GM12878 (cell line): ENCODE results near the gene LENEP. TPM values are rescaled to one million over a fixed set of nuclear protein-coding genes. Genes with fewer than 3 reads are reported as not detected.

Source experiments
- CTCF ChIP-seq, 3 experiments: IDR thresholded peaks in 2 of 3; conservative IDR thresholded peaks in 1 of 3; 2 replicates each; pipeline ENCODE4 v1.5.1; 2011; ENCODE audit warnings: low read depth in 3 of 3, low read length in 3 of 3, mild to moderate bottlenecking in 3 of 3, control low read depth in 2 of 3, moderate library complexity in 2 of 3, inconsistent platforms in 1 of 3, mixed read lengths in 1 of 3; ENCODE audit not compliant: control insufficient read depth in 2 of 3, insufficient read depth in 1 of 3; ENCODE audit errors: extremely low read depth in 1 of 3
- CUX1 ChIP-seq: IDR thresholded peaks from 2 replicates; pipeline ENCODE4 v1.6.1; 2012; ENCODE audit warnings: improper control_type of control experiment, low read depth, low read length; ENCODE audit not compliant: insufficient replicate concordance
- DPF2 ChIP-seq: fragments of 450-650 bp; IDR thresholded peaks from 2 replicates; pipeline ENCODE4 v1.6.1; 2017; ENCODE audit warnings: mild to moderate bottlenecking
- ESRRA ChIP-seq: IDR thresholded peaks from 2 replicates; pipeline ENCODE4 v1.6.1; 2012; ENCODE audit warnings: mild to moderate bottlenecking, low read length, improper control_type of control experiment
- HCFC1 ChIP-seq: fragments of 150-350 bp; IDR thresholded peaks from 2 replicates; pipeline ENCODE4 v1.6.1; 2014; ENCODE audit warnings: low read length
- LARP7 ChIP-seq: fragments of 450-650 bp; IDR thresholded peaks from 2 replicates; pipeline ENCODE4 v1.6.1; 2017; ENCODE audit warnings: mild to moderate bottlenecking
- MAX ChIP-seq: IDR thresholded peaks from 2 replicates; pipeline ENCODE4 v1.6.1; 2012; ENCODE audit warnings: low read depth, low read length, improper control_type of control experiment
- MEF2B ChIP-seq: fragments of 450-650 bp; IDR thresholded peaks from 2 replicates; pipeline ENCODE4 v1.6.1; 2018; ENCODE audit warnings: mild to moderate bottlenecking, moderate library complexity; ENCODE audit not compliant: partially characterized antibody, poor library complexity, severe bottlenecking
- MLLT1 ChIP-seq: fragments of 450-650 bp; IDR thresholded peaks from 2 replicates; pipeline ENCODE4 v1.6.1; 2016; ENCODE audit warnings: mild to moderate bottlenecking
- MTA2 ChIP-seq: fragments of 450-650 bp; IDR thresholded peaks from 2 replicates; pipeline ENCODE4 v1.6.1; 2016; ENCODE audit warnings: low read depth, mild to moderate bottlenecking, moderate library complexity
- MTA3 ChIP-seq: IDR thresholded peaks from 2 replicates; pipeline ENCODE4 v1.6.1; 2012; ENCODE audit warnings: low read length, inconsistent platforms, borderline replicate concordance
- NBN ChIP-seq: fragments of 450-650 bp; IDR thresholded peaks from 2 replicates; pipeline ENCODE4 v1.6.1; 2016
- NR2C1 ChIP-seq: fragments of 450-650 bp; IDR thresholded peaks from 2 replicates; pipeline ENCODE4 v1.6.1; 2017; ENCODE audit warnings: antibody characterized with exemption, mild to moderate bottlenecking, moderate library complexity
- POLR2A ChIP-seq: IDR thresholded peaks from 2 replicates; pipeline ENCODE4 v1.6.1; 2011; ENCODE audit warnings: low read depth, mild to moderate bottlenecking, low read length
- SIN3A ChIP-seq: IDR thresholded peaks from 2 replicates; pipeline ENCODE4 v1.6.1; 2012; ENCODE audit warnings: low read depth, low read length, improper control_type of control experiment
- SMC3 ChIP-seq: IDR thresholded peaks from 2 replicates; pipeline ENCODE4 v1.6.1; 2011; ENCODE audit warnings: low read length, improper control_type of control experiment, borderline replicate concordance
- STAT1 ChIP-seq: fragments of 450-650 bp; conservative IDR thresholded peaks from 2 replicates; pipeline ENCODE4 v1.6.1; 2014; ENCODE audit warnings: antibody characterized with exemption, mild to moderate bottlenecking
- USF1 ChIP-seq: IDR thresholded peaks from 2 replicates; pipeline ENCODE4 v1.6.1; 2011; ENCODE audit warnings: borderline replicate concordance, low read depth, mild to moderate bottlenecking, moderate library complexity, mixed read lengths, low read length; ENCODE audit not compliant: insufficient read depth; ENCODE audit errors: extremely low read length
- ZNF24 ChIP-seq: fragments of 450-650 bp; IDR thresholded peaks from 2 replicates; pipeline ENCODE4 v1.6.1; 2017; ENCODE audit warnings: antibody characterized with exemption, mild to moderate bottlenecking
- ZNF622 ChIP-seq: fragments of 450-650 bp; IDR thresholded peaks from 2 replicates; pipeline ENCODE4 v1.6.1; 2017; ENCODE audit warnings: mild to moderate bottlenecking, inconsistent platforms
- polyA plus RNA-seq, 11 experiments: library from polyadenylated mRNA; depleted of rRNA in 4 of 11; unstranded in 6 of 11; stranded (reverse) in 5 of 11; fragments of >200 nt; fragmentation: Nextera tagmentation in 4 of 11; fragmentation: Illumina TruSeq in 1 of 11; extraction: Ambion mirVana in 4 of 11; extraction: Trizol in 1 of 11; gene quantifications; 1 replicate in 1 of 11; 2 replicates in 10 of 11; pipeline versions ENCODE4 v1.2.1 to v1.2.3, GENCODE V29; 2011 to 2016; ENCODE audit warnings: inconsistent platforms in 2 of 11, missing spikeins in 2 of 11, low read depth in 1 of 11
- total RNA-seq, 4 experiments: library from RNA; depleted of rRNA in 3 of 4; stranded (reverse); fragments of >200 nt in 3 of 4; fragmentation: Illumina TruSeq in 1 of 4; extraction: Trizol in 1 of 4; gene quantifications; 2 replicates each; pipeline versions ENCODE4 v1.2.1 to v1.2.3, GENCODE V29; 2013 to 2021

Gene LENEP
- total and polyA plus RNA-seq, 10 of the 15 experiments (the other 5 are each of a cell fraction or from before 2014, with no cell fraction given), result 0.27 to 1.1 (median 0.64) TPM; not detected in 7

GRCh38 chr1:154998818-154999570, 5.6 kb downstream of the LENEP start (continued):
- TF ChIP-seq CUX1, result no peak
- no peak for TF ChIP-seq STAT1
- no peak for TF ChIP-seq MAX
- TF ChIP-seq MTA3, result no peak
- TF ChIP-seq DPF2, result 0 out of 2 replicates have a peak, but pooled peaks have one; percentile 8
- peak; percentile 15; the same call in 1 of the 2 replicates for TF ChIP-seq HCFC1
- no peak for TF ChIP-seq SIN3A
- TF ChIP-seq POLR2A, result peak; percentile 62
- no peak for TF ChIP-seq ZNF622
- peak; percentile 86 for TF ChIP-seq NBN
- peak; percentile 86 to 97 (median 95) for TF ChIP-seq CTCF (IDR thresholded peaks at IDR 0.05 in 2 of 3, conservative IDR thresholded peaks at IDR 0.05 in 1 of 3; ENCODE audit: control insufficient read depth in 2 of 3, extremely low read depth in 1 of 3, insufficient read depth in 1 of 3, low read depth in 3 of 3, low read length in 3 of 3)
- peak; percentile 74 for TF ChIP-seq SMC3
- TF ChIP-seq ZNF24, result no peak
- peak; percentile 52; the same call in 1 of the 2 replicates for TF ChIP-seq LARP7
- peak; percentile 41 for TF ChIP-seq MLLT1
- no peak for TF ChIP-seq USF1
- peak; percentile 54 for TF ChIP-seq MEF2B
- no peak for TF ChIP-seq NR2C1
- peak; percentile 37; the same call in 1 of the 2 replicates for TF ChIP-seq MTA2
- no peak for TF ChIP-seq ESRRA
